Left forelimb (tissue), 1 donor: Measurements from ENCODE around the gene ZFPM1.

Experiments
- DNase-seq: peaks from one replicate; pipeline ENCODE4 v3.0.0-alpha.2; 2018; ENCODE audit warnings: low spot score

The ZFPM1 gene

DNA sequence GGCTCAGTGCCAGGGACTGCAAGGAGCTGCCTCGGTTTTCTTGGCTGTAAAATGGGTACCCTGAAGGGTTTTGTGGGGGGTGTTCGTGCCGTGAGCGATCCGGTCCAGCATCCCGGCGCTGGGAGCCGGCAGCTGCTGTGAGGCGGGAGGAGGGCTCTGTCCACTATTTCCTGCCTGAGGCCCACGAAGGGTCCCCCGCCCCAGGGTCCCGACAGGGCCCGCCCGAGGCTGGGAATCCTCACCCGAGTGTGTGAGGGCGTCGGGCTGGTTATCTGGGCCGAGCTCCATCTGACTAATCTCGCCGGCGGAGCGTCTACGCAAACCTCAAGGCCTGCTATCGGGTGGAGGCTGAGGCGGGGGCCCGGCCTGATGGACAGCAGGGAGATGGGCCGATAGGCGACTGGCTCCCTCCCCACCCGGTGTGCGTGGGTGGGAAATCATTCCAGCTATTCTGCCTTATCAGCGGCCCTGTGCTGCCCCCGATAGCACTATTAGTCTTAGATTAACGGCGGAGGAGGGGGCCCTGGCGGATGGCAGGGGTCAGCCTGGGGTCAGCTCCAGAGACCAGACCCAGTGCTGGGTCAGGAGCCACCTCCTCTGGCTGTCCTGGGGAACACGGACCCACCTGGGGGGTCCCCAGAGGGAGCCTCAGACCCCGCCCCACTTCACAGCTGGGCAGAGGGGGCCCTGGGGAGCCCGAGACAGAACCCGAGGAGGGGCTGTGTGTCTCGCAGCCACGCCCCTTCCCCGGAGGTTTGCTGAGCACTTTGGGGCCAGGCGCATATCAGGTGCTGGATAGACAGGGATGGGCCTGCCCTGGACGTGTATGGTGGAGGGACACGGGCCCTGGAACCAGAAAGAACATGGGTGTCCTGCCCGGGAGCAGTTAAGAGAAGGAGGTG, 44.7 kb downstream of the ZFPM1 start:
- no peak for DNase-seq

DNA sequence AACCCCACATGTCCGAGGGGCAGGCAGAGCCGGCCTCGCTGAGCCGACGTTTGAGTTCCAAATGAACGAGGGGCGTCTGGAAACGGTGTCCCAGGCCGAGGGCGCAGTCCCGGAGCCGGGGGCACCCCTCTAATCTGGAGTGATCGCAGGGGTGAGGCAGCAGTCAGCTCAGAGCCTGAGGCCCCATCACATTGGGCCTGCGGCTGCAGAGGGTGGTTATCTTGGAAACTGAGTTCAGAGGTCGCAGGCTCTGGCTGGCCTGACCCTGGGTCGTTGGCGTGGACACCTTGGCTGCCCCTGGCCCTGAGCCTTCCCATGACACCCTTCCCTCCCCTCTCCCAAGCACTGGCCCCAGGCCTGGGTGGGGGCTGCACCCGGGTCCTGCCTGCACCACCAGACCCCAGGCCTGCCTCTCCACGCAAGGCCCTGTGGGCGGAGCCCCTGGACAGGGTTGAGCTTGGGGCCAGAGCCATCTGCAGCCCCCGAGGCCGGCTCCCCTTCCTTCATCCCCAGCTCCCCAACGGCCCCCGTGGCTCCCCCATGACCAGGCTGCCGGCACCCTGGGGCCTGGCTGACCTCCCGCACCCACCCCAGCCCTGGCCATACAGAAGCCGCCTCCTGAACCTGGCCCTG, 45.6 kb downstream of the ZFPM1 start:
- no peak for DNase-seq

DNA sequence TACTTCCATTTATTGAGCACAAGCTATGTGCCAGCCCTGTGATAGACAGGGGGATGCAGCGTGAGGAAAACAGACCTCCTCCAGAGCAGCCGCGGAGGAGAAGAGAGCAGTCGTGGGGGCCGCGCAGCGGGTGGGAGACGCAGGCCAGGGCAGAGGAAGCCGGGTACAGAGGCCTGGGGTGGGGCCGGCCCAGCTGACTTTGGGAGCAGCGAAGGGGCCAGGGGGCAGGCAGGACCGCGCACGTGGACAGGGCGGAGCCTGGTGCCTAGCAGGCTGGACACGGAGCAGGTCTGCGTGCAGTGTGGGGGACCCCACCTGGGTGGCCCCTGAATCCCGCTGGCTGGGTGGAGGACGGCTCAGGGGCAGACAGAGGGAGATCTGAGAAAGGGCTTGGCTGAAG, 46.2 kb downstream of the ZFPM1 start:
- no peak for DNase-seq

DNA sequence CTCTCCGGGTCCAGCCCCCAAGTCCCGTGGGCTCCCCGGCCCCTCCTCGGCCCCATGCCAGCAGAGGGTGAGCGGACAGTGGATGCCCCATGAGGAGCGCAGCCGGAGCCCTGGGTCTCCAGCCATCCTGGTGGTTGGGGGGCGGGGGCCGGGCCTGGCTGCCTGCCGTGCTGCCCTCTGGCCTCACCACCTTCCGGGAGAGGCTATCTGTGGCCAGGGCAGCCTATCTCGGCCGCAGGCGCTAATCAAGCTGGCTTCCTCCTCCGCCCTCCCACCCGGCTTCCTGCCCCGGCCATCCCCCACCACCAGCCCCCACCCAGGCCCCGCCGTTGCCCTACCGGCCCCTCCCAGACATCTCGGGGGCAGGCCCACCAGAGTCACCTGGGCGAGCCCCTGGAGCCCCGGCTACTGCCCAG, 46.8 kb downstream of the ZFPM1 start:
- DNase-seq = no peak

DNA sequence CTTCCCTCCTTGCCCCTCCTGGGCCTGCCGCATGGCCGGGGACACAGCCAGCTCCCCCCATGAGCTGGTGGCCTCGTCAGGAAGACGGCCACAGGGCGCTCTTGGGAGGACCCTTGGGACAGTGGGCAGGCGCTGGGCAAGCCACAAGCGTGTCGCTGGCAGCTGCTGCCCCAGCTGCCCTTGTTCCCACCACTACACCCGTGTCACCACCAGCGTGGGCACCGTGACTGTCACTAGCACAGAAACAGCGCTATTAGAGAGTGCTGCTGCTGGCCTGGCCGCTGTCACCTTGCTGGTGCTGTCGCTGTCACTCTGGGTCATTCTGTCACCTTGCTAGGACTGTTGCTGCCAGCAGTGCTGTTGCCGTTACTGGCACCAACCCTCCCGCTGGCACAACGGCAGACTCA, 47.2 kb downstream of the ZFPM1 start:
- DNase-seq = no peak

DNA sequence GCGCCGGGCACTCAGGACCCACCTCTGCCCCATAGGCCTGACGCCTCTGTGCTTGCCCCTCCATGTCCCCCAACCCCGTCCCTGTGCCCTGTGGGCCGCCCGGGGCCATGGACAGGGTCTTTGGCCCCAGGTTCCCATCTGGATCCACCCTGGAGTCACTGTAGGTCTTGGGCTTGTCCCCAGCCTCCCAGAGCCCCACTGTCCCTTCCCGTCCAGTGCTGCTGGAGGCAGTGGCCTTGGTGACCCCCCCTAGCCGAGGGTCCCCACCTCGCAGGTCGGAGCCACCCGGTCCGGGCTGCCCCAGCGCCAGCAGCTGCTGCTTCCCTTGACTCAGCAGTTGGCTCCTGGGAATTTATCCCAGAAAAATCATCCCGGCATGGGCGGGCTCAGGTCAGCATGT, 49.3 kb downstream of the ZFPM1 start:
- DNase-seq = no peak

DNA sequence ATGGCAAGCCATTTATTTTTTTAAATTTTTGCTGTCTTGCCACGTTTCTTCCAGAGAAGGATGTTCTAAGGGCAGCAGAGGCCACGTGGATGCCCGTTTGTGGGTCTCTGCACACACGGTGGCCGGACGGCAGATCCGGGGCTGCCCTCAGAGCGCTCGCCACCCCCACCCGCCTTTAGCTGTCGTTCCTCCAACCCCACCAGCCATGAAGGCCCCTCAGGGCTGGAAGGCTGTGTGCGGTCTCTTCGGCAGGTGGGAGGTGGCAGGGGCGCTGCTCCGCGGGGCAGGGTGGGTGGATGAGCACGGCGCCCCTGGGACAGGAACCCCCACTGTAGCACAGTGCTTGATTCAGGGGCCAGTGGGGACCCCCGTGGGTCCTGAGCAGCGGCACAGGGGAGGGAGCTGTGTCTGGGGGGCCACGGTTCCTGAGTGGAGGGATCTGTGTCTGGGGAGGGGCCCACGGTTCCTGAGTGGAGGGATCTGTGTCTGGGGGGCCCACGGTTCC, 49.7 kb downstream of the ZFPM1 start:
- DNase-seq = no peak

DNA sequence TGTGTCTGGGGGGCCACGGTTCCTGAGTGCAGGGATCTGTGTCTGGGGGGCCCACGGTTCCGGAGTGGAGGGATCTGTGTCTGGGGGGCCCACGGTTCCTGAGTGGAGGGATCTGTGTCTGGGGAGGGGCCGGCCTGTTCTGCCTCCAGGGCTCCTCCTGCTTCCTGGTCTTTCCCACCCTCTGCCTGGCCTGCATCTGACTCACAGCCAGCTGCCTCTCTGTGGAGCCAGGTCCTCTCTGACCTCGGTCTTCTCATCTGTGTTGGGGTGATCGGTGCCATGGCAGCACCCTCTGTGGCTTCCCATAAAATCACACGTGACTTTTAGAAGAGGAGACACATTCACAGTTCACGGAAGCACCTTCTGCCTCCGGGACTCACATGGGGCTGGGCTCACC, 50.3 kb downstream of the ZFPM1 start:
- DNase-seq = no peak

DNA sequence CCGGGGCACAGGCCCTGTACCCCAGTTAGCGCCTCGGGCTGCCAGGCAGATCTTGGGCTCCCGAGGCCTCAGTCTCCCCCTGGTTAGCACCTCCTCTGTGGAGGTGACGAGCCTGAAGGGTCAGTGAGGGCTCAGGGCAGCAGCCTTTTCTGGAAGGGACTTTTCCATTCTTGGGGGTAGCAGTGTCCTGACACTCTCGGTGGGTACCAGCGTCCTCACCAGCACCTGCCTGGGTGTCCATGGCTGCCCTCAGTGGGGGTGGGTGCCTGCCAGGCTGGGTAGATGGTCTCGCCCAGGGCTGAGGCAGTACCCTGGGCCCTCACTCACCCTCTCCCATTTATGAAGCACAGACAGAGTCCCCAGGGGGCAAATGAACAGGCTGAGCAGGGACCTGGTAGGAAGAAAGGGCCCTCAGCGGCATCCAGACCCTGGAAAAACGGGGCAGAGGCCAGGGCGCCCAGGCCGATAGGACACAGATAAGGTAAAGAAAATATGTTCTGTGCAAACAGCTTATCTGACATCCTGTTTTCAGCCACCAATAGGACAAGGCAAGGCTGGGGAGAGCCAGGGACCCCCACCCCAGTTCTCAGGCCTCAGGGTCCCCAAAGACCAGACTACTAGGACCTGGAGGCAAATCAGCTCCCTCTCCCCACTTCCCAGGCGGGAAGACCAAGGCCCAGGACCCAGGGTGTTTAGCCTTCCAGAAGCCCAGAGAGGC, 50.9 kb downstream of the ZFPM1 start:
- no peak for DNase-seq

DNA sequence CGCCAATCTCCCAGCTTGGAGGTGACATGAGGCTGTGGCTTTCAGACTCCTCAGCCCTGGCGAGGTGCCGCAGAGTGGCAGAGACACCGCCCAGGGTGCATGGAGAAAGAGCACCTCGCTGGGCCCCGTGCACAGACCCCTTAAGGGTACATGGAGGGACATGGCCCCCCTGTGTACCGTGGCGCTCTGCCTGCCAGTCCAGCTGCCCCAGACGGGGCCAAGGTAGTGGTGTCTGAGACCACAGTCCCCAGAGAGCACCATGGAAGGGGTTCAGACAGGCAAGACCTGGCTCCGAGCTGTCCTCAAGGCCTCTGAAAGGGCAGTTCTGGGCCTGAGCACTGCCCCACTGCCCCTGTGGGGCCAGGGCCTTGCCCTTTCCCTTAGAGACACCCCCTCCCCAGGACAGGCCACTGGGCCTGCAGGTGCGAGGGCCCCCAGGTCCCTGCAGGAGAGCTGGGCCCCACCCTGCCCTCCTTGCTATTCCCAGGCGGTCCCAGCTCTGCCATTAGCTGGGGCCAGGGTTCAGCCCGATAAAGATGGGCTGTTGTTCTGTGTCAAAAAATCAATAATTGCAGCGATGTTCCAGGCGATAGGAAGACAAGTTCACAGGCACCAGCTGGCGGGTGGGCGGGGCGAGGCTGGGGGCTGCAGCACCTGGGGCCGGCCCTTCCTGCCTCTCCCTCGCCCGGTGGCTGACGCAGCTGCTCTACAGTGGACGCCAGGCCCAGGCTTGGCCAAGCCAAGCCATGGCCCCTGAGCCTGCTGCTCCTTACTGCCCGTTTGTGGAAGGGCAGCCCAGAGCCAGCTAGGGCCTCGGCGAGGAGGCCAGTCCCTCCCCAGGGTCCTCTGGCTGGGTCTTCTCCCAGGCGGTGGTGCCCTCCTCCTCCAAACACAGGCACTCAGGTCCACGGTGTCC, 51.7 kb downstream of the ZFPM1 start:
- DNase-seq = no peak

DNA sequence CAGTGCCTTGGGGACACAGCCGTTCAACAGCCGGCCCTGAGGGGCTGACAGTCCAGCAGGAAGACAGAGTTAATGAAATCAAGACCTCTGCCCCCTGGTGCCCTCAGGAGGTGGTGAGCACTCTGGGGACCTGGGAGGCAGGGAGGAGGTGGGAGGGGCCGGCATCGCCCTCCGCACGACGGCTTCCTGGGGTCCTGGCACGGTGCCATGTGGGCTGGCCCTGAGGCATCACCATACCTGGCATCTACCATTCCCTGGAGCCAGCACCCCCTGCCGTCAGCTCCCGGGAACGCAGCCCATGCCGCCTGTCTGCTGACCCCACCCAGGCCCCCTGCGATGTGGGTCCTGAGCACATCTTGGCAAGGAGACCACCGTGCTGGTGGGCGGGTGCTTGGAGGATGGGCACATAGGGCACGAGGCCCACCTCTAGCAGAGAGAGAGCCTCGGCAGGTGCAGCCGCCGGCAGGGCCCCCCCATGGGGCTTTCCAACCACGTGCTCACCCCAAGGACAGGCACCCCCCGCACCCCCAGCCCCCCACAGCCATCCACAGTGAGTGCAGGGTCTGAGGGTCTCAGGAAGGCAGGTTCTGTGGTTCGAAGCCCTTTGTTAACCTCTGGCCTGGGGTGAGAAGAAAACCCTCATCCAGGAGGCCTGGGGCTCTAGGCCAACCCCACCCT, 52.5 kb downstream of the ZFPM1 start:
- no peak for DNase-seq

DNA sequence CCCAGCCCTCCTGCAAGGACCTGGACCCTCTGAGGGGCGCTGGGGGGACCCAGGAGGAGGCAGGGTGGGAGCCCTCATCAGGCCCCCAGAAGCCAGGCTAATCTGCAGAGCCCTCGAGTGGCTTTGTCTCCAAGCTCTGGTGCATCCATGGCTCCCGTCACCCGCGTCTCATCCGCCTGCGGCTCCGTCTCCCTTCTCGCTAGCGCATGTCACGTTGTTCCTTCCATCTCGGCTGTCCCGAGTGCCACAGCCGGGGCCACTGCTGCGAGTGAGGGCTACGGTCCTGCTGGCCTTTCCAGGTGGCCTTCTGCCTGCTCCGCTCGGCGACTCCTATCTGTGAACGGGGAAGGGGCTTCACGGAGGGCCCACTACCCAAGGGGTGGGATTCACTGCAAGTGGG, 53.6 kb downstream of the ZFPM1 start:
- DNase-seq = no peak

DNA sequence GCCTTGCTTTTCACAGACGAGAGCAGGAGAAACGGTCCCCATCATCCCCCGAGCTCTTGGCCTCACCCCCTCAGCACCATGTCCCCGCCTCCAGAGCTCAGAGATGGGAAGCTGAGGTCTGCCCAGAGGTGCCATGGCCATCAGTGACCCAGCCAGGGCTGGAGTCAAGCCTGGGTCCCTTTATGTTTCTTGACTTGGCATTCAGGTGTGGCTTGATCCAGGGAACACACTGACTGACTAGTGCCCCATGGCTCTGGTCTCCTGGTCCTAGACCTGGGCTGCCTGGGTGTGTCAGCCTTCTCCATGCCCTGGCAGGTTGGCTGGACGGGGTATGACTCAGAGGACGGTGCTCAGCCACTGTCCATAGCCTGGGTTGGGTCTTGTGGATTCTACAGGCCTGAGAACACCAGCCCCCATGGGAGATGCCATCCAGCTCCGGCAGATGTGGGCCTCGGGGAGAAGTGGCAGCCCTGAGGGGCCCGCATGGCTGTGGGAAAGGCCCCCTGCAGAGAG, 54.2 kb downstream of the ZFPM1 start:
- DNase-seq = no peak

DNA sequence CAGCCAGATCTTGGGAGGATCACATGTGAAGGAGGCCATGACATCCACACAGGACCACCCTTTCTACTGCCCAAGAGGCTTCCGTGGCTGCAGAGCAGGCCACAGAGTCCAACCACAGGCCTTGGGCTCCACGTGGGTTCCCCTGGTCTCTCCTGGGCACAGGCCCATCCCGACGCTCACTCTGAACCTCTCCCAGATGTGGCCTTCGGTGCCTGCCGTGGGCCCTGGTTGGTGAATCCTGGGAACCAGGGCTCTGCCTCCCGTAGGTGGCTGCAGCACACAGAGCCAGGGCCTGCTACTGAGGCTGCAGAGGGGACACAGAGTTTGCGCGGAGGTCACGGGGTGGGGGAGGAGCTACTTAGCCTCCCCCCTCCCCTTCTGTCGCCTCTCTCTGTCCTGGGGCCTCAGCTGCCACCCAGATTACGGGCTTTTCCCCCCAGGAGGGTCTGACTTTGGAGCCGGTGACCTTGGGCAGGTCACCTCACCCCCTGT, 55.3 kb downstream of the ZFPM1 start:
- no peak for DNase-seq

DNA sequence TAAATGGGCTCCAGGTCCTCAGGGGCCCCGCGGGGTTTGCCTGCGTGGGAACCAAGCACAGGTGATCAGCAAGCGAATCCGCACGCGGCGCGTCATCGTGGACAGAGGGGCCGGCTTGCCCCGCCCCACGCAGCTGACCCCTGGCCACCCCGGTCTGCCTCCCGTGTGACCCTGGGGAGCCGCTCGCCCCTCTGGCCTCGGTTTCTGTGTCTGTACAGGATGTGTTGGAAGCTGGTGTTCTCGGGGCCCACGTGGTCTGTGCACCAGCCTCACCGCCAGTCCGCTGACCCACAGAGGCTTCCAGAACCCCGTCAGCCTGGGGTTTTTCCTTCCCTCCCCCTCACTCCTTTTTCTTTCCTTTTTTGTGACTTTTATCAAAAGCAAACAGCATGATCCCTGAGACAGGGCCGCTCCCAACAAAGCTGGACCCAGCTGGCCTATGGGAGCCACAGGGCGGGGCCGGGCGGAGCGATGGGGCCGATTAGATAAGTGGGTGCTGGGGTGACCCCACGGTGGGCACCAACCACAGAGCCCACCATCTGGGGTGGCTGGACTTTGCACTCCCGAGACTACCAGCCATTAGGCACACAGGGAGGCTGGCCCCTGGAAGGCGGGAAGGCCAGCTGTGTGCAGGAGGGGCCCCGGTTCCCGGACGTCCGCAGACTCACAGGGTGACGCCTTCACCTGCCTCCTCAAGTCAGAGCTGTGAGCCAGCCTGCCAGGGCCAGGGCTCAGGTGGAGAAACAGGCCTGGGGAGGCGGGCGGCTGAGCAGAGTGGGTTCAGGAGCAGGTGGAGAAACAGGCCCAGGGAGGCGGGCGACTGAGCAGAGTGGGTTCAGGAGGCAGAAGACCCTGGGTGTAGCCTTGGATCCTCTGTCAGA, 56.0 kb downstream of the ZFPM1 start:
- DNase-seq = no peak

DNA sequence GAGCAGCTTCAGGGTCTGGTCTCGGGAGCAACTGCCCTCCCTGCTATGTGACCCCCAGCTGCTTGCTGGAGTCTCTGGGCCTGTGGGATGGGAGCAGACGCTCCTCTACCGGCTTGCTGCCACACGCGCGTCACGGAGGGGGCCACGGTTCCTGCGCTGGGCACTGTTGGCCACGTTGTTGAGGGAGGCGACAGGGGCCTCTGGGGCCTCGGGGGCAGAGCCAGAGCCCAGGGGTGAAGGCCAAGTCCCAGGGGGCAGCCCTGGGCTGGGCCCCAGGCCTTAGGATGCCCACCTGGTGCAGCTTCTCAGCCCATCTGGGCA, 56.6 kb downstream of the ZFPM1 start:
- DNase-seq = no peak

DNA sequence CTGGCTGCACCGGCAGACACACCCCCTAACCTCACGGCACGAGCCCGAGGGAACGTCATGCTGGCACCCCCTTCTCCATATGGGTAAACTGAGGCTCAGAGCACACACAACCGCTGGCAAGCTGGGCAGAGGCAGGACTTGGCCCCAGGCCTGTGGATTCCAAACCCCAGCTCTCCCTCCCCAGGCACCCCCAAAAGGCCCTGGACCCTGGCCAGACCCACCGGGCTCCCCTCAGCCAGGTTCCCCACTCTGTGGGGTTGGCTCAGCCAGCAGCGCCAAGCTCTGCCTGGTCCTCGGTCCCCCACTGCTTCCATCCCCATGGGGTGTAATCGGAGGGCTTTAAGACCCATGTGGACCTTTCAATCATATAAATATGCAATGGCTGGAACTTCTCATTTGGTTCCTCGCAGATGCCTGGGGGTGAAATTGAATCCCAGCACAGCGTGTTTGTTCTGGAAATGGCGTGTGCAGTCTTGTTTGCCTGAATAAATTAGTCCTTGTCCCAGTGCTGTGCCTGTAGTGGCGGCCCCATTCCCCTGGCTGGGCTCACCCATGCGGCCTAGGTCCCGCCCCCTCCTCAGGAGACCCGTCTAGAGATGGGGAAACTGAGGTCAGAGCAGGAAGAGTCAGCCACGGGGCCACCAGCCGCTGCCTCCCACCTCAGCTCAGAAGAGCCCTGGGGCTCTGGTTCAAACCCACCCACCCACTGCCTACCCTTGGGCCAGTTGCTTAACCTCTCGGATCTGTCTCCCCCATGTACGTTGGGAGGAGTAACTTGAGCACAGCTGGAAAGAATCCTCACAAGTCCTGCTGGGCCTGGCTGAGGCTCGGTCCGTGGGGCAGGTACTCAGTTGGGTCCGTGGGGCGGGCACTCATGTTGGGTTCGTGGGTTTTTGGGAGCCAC, 57.3 kb downstream of the ZFPM1 start:
- no peak for DNase-seq

DNA sequence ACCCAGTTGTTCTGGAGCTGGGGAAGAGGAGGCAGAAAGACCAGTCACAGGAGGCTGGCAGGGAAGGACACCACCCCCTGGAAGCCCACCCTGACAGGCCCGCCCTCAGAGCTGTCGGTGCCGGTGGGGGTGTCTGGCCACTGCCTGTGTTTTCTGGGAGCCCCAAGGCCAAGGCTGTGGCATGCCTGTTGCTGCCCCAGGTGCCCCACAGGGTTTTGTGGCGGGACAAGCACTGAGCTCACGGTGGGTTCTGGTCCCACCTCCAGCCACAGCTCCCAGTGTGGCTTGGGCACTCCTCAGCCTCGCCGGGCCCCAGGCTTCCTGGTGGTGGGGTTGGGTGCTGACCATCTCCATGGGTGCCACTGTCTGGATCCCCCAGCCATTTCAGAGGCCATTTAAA, 58.0 kb downstream of the ZFPM1 start:
- DNase-seq = no peak

DNA sequence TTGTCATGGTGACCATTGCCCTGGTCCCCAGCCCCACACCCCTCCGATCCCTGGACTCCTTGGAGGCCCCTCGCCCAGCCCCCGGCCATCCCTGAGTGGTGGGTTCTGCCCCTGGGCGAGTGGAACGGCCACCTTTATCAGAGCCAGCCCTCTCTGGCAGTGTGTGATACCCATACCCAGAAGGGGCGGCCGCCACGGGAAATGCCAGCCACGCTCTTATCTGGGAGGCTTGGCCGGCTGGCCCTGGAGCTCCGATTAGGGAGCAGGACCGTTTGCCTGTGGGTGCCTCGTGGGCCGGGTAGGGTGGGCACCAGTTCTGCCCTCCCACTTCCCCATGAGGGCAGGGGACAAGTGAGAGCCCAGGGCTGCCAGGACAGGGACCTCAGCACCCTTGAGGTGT, 58.8 kb downstream of the ZFPM1 start:
- DNase-seq = no peak
